ENCODE results near the gene KDELR1.
A peak's percentile ranks its signal among the peaks of the same experiment; 100 is the strongest.
"Not testable (repeated sequence)": the region's sequence is repeated elsewhere in the genome, so short reads cannot be mapped to it uniquely, and the experiment has no call there.

KDELR1 gene

GRCh38 chr19:48397263-48398101 lies 6.1 kb upstream of the KDELR1 start:
- DNase-seq = peak; percentile 36

GRCh38 chr19:48396824-48397176 lies 5.4 kb upstream of the KDELR1 start:
- no peak for DNase-seq

- no peak for DNase-seq
These were observed 4.9 kb upstream of the KDELR1 start for GRCh38 chr19:48396016-48396823.

- DNase-seq = no peak
These were observed 4.1 kb upstream of the KDELR1 start for GRCh38 chr19:48395499-48395898.

- DNase-seq = no peak
These were observed 3.8 kb upstream of the KDELR1 start for GRCh38 chr19:48395170-48395455.

- no peak for DNase-seq
These were observed 3.2 kb upstream of the KDELR1 start for GRCh38 chr19:48394331-48395169.

- peak; percentile 53 for DNase-seq
These were observed 2.4 kb upstream of the KDELR1 start, which contains the start of gene GRIN2D for GRCh38 chr19:48393559-48394330. GRIN2D (plus strand) TSS chr19:48393668; CDS start chr19:48398393, 4,725 bp downstream.

GRCh38 chr19:48392860-48393558 lies 1.7 kb upstream of the KDELR1 start:
- DNase-seq = no peak

GRCh38 chr19:48392006-48392344 lies 624 bp upstream of the KDELR1 start:
- not testable (repeated sequence) for DNase-seq

- peak; percentile 66 for DNase-seq
These were observed 907 bp downstream of the KDELR1 start for GRCh38 chr19:48390188-48391099.

GRCh38 chr19:48386981-48387380 lies 4.4 kb downstream of the KDELR1 start:
- DNase-seq = no peak

- DNase-seq = no peak
These were observed 5.8 kb downstream of the KDELR1 start for GRCh38 chr19:48385461-48386087.

- DNase-seq = no peak
These were observed 9.1 kb downstream of the KDELR1 start for GRCh38 chr19:48382286-48382685.

GRCh38 chr19:48381178-48381950 lies 10.0 kb downstream of the KDELR1 start:
- DNase-seq = no peak

- DNase-seq = no peak
These were observed 12.3 kb downstream of the KDELR1 start for GRCh38 chr19:48379058-48379457.

GRCh38 chr19:48378194-48378570 lies 13.2 kb downstream of the KDELR1 start:
- DNase-seq = no peak

- DNase-seq = no peak
These were observed 17.8 kb downstream of the KDELR1 start for GRCh38 chr19:48373567-48373966.

- DNase-seq = no peak
These were observed 18.4 kb downstream of the KDELR1 start for GRCh38 chr19:48372904-48373303.

- not testable (repeated sequence) for DNase-seq
These were observed 19.6 kb downstream of the KDELR1 start for GRCh38 chr19:48371771-48372170.

- no peak for DNase-seq
These were observed 20.0 kb downstream of the KDELR1 start for GRCh38 chr19:48371367-48371766.
